HL-60 (cell line): ENCODE results near the gene TSC2.

Source experiments
- CTCF ChIP-seq: IDR thresholded peaks from one replicate; pipeline ENCODE4 v1.5.1; 2011; ENCODE audit warnings: low read length, control low read depth, inconsistent platforms; ENCODE audit not compliant: insufficient read depth
- POLR2AphosphoS5 ChIP-seq: IDR thresholded peaks from 2 replicates; pipeline ENCODE4 v1.6.1; 2012; ENCODE audit warnings: low read depth
- REST ChIP-seq: IDR thresholded peaks from 2 replicates; pipeline ENCODE4 v1.6.1; 2012; ENCODE audit warnings: low read depth; ENCODE audit not compliant: insufficient replicate concordance

- TF ChIP-seq CTCF, result no peak
- no peak for TF ChIP-seq POLR2AphosphoS5
- no peak for TF ChIP-seq REST
Measured at GRCh38 chr16:2083409-2083808, 35.6 kb downstream of the TSC2 start.
